HG02840 (cell line): ENCODE measurements around the gene IL1RAPL2.
"Not testable (repeated sequence)": the region's sequence is repeated elsewhere in the genome, so short reads cannot be mapped to it uniquely, and the experiment has no call there.

Experiments
- ATAC-seq: cut with Tn5 transposase; IDR thresholded peaks from one replicate; pipeline ENCODE4 v1.9.1; 2021; ENCODE audit warnings: mild to moderate bottlenecking, moderate library complexity, moderate number of reproducible peaks; ENCODE audit not compliant: unreplicated experiment, low FRiP score

Gene IL1RAPL2

DNA sequence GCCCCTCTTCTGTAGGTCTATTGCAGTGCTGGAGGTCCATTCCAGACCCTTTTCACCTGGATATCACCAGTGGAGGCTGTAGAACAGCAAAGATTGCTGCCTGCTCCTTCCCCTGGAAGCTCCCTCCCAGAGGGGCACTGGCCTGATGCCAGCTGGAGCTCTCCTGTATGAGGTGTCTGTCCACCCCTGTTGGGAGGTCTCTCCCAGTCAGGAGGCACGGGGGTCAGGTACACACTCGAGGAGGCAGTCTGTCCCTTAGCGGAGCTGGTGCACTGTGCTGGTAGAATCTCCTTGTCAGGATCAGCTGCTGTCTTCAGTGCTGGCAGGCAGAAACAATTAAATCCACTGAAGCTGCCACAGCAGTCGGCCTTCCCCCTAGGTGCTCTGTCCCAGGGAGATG lies 276.6 kb downstream of the IL1RAPL2 start:
- ATAC-seq, result no peak

DNA sequence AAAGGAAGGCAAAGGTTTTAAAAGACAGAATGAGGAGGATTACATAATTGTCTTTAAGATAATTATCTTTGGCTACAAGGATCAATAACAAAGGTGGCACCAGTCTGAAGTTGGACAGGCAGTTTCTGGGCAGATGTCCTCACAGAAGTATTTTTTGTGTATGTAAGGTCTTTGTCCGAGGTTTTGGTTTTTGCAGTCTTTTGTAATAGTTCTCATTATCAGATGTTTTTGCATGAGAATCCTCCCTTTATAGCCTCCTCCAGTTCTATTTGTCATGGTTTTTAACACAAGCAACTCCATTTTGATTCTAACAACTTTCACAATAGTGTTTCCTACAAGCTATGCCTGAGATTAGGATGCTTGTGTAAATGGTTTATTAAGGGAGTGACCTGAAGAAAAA lies 286.2 kb downstream of the IL1RAPL2 start:
- no peak for ATAC-seq

DNA sequence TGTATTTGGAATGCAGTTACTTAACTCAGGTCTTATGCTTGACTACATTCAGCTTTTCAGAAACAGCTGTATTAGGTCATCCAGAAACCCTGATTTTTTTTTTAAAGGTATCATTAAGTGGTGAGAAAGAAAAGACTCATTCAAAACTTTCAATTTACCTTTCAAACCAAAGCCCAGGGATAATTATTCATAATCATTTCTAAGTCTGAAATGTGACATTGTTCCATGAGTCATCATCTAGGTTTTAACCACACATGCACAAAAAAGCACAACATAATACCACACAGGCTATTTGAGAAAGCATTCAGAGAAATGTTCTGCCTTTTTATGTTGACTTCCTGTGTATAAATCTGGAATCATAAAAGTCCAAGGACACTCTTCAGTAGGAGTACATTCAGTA lies 288.2 kb downstream of the IL1RAPL2 start:
- no peak for ATAC-seq

DNA sequence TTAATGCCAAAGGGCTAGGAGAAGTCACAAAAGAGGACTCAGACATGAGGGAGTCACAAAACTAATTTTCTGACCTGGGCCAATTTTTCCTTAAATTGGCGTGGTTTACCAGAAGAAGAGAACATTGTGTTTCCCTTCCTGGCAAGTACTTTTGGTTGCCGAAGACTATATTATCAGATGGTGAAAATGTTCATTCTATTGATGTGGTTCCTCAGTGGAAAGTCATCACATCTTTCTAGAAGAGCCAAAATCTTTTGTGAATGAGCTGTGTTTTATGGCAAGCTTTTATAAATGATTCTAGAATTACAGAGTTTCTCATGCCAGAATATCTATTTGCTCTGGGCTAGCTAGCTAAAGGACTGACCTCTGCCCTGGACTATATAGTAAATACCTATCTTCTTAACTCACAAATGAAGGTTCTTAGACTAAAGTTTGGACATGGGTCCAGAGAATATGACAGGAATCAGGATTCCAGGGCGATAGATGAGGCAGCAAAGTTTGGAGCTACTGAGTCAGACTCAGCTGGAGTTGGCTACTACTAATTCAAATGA lies 288.9 kb downstream of the IL1RAPL2 start:
- no peak for ATAC-seq

DNA sequence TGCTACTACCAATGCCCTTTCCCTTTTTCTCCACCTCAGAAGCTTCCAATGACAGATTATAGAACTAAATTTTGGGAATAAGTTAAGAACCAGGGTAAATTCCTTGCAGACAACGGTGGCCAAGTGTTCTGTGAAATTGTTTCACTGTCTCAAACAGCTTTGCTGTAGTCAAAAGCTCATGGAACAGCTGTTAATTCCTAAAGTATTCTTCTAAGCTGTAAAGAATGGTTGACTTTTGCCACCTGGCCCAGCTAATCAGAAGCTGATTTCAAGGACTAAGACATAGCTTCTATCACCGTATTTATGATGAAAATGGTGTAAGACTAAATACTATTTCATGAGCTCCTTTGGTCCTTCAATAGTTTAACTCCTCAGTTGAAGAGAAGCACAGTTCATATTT lies 297.5 kb downstream of the IL1RAPL2 start:
- ATAC-seq, result no peak

DNA sequence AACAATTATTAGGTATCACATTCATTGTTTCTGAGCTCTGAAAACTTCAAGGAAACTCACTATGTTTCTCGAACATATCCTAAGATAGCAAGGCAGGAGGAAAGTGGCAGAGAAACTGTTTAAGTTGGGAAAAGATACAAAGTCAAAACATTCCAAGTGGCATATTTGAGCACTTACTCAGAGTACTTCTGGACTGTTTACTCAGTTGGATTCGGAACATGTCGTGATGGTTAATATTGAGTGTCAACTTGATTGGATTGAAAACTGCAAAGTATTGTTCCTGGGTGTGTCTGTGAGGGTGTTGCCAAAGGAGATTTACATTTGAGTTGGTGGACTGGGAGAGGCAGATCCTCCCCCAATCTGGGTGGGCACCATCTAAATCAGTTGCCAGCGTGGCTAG lies 298.3 kb downstream of the IL1RAPL2 start:
- no peak for ATAC-seq

DNA sequence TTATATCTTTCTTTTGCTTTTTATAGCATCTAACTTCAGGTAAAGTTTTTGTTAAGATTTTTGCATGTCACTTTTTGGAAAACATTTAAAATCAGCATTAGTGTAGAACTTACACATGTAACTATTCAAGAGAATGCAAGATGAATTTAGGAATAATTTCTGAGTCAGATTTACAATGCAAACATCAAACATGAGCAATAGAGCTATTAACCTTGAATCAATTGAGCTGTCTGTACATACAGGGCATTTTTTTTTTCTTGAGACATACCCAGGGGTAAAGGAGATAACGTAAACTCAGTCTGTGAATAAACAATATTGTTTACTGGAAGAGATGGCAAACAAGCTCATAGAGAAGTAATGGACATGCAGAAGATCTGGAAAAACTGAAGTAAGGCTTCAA lies 311.5 kb downstream of the IL1RAPL2 start:
- no peak for ATAC-seq

DNA sequence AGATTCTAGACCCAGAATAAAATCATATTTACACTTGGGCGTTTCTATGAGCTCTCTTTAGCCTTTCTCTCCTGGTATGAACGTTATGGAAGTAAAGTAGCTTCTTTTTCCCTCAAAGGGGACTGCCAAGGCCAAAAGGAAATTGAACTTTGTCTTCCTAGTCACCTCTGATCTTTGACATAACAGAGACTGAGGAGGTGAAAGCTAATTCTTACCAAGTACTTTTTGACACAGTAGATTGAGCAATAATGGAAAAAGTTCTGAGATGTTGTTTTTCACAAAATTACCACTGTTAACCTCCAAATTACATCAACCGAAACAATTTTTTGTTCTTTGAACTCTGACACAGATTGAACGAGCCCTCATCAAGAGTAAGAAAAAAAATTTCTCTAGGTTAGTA lies 336.1 kb downstream of the IL1RAPL2 start:
- ATAC-seq, result no peak

DNA sequence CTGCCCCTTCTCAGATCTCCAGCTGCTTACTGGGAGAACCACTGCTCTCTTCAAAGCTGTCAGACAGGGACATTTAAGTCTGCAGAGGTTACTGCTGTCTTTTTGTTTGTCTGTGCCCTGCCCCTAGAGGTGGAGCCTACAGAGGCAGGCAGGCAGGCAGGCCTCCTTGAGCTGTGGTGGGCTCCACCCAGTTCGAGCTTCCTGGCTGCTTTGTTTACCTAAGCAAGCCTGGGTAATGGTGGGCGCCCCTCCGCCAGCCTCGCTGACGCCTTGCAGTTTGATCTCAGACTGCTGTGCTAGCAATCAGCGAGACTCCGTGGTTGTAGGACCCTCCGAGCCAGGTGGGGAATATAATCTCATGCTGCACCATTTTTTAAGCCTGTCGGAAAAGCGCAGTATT lies 343.7 kb downstream of the IL1RAPL2 start:
- ATAC-seq, result not testable (repeated sequence)

DNA sequence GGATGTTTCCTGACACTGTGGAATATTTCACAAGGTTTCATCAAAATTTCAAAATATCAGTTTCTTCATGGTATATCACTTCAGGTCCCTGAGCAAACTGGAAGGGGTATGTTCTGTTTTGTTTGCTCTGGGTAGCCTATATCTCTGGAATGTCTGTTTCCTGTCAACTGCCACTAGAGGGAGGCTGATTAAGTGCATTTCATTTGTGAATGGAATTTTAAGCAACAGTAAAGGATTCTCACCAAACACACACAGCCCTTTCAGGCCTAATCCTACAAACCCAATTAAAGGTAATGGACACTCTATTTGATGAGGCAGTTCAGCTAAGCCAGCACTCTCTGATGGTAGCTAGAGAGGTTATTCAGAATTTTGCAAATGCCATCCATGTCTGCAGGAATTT lies 347.3 kb downstream of the IL1RAPL2 start:
- ATAC-seq, result no peak

DNA sequence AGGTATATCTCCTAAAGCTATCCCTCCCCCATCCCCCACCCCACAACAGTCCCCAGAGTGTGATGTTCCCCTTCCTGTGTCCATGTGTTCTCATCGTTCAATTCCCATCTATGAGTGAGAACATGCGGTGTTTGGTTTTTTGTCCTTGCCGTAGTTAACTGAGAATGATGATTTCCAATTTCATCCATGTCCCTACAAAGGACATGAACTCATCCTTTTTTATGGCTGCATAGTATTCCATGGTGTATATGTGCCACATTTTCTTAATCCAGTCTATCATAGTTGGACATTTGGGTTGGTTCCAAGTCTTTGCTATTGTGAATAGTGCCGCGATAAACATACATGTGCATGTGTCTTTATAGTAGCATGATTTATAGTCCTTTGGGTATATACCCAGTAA lies 348.7 kb downstream of the IL1RAPL2 start:
- ATAC-seq, result not testable (repeated sequence)

DNA sequence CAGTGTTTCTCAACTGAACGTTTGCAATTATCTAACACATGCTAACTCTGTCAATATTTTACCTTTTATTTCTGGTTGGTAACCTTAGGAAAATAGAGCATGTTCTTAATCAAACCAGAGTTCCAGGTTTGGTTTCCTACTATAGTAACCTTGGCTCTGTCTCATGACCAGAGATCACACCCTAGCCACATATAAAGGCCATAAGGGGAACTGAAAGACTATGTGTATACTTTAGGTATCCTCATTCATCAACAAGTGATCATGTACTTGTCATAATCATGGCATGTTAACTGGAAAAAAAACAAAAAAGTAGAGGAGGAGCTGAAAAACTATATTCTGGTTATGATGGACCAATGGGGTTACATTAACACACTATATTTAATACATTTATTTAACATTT lies 352.1 kb downstream of the IL1RAPL2 start:
- no peak for ATAC-seq

DNA sequence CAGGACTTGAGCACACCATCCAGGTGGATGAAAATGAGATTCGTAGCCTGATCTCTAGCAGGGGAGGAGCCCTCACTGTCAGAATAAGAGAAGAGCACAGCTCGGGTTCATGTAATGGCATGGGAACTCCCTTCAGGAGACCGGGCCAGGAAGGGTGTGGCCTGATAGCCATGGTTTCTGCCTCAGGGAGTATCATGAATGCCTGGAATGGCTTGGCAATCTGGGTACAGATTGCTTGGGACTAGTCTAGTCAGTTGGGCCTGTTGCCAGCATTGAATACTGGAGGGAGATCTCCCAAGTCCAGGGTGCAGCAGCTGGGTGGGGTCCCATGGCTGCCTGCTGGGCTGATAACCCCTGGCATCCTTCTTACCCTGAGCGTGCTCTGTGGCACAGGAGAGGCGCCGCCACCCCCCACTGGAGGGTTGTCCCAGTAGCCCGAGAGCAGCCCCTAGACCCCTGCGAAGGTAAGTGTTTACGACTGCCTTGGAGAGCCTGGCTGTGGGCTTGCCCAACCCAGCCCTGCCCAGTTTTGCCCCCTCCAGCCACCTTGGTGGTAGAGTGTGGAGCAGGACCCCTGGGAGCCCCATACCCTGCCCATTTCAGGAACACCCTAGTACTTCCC lies 355.7 kb downstream of the IL1RAPL2 start:
- no peak for ATAC-seq

DNA sequence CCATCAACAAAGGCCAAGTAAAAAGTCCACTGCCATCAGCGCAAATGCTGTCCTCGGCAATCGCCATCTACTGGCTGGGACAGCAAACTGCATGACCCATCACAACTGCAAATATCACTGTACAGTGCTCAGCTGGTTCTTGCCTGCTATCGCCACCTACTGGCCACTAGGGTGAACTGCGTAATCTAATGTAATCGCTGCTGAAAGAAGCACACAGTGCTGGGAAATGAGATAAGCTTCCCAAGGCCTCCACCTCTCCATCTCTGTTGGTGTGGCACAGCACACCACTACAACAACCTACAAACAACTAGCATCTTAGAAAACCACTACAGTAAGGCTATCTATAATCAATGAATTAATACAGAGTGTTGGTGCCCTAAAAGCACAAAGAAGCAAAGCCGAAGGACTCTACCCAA lies 356.2 kb downstream of the IL1RAPL2 start:
- ATAC-seq, result peak; percentile 99

DNA sequence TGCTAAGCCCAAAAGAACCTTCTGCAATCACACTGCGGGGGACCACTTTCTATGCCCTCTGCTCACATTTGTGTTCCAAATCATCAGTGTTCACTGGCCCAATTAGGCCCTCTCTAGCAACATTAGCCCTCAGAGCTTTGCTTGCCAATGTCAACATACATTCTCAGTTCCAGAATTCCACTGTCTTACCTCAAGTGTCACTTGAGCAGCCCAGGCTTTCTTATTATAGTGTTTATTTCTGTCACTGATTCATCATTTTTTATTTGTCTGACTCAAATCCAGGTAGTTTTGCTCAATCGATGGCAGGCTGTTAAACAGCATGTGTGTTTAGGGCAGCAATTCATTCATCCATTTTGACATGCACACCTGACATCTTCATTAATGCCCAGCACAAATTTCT lies 363.3 kb downstream of the IL1RAPL2 start:
- no peak for ATAC-seq

DNA sequence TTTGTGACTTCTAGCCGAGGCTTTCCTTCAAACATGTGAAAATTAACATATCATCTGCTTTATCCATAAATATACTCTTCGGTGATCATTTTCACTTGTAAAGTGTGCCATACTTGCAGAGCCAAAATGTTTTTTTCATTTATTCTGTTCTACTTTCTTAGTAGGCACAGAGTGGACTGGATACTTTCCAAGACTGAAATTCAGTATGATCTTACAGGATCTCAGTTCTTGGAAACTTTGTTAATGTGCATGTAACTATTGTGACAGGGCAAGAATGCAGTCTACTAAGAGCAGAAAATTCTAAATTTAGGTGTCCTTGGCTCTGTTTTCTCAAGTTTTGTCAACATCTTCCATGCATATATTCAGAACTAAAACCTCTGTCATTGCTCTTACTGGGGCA lies 369.6 kb downstream of the IL1RAPL2 start:
- no peak for ATAC-seq

DNA sequence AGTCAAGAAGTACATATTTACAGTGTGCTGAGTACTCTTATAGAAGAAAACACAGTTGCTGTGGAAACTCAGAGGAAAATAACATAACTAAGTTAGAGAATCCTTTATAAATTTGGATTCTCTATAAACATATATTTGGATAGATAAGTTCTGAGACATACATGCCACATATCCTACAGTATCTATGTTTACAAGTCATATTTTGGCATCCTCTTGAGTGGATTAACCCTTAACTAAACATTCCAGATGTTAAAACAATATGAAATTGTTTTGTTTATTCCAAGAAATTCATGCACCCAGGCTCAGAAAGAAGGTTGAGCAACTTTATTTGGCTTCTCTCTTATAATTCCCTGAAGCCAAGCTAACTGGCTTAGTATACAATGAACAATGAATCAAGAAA lies 387.3 kb downstream of the IL1RAPL2 start:
- ATAC-seq, result no peak

DNA sequence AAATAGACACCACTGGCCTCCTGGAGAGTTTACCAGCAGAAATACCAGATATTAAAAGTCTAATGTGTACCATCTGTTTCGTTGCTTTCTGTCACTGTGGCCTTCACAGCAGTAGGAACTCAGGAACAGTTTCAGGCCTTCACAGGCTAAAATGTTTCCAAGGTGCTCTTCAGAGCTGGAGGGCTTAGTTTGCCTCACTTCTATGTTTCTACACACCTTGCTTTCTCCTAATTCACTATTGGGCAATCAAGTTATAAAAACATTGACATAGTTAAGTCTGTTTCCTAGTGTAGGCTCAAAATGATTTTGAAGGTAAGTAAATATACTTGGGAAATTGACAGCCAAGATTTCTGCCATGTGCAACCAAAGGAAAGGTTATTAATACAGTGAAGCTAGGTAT lies 395.9 kb downstream of the IL1RAPL2 start:
- ATAC-seq, result no peak

DNA sequence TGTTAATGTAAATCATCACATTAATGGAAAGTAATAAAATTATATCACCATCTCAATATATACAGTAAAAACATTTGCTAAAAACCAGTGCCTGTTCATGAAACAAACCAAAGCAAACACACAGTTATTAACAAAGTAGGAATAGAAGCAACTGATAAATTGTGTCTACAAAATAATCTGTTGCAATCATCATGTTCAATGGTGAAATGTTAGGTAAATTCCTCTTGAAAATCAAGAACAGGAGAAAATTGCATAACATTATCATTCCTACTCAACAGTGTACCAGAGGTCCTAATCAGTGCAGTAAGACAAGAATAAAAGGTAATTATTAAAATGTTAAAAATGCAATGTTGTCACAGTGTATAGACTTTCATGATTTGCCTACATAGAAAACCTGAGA lies 402.2 kb downstream of the IL1RAPL2 start:
- ATAC-seq, result no peak

DNA sequence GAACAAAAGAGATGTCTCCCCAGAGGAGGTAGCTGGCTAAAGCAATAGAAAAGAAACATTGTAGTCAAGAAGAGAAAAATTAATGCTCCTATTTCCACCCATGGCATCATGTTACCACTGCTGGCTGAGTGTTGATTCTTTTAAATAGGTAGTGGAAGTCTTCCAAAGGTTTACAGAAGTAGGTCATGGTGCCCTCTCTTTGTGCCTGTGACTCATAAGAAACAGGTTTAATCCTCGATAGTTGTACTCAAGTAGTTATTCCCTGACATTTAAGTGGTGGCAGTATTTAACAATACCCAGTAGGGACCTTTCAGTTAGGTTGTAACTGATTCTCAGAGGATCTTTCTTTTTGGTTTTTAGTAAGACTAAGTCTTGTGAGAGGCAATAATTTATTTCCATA lies 406.7 kb downstream of the IL1RAPL2 start:
- no peak for ATAC-seq

DNA sequence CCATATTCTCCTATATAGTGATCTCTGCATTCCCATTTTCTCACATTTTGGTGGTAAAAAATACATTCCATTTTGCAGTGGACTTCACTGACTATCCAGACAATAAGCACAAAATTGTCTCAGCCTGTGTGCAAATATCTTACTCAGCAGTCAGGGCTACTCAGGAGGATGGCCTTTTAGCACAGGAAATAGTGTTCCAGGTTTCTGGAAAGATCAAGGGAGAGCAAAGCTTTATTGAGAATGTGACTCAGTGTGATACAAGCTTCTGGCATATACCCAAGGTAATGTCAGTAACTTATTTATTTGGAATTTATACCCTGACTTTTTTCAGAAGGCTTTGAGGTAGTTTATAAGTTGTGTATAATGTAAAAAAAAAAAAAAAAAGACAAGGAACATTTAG lies 421.1 kb downstream of the IL1RAPL2 start:
- no peak for ATAC-seq

DNA sequence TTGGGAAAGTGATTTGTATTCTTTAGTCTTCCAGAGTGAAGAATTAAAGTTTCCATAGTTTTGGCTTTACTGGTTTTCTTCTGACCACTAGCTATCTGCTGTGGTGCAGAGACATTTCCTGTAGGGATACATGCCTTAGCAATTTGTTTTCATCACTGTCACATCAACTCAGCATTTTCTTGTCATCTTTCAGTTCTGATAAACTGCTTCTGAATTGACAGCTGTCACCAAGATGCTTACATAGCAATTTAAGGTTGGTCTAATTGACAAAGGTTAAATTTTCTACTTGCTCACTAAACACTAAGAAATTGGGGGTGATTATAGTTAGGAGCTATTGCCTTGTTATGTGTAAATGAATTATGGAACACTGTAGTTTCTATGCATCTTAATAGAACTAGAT lies 422.0 kb downstream of the IL1RAPL2 start:
- ATAC-seq, result no peak

DNA sequence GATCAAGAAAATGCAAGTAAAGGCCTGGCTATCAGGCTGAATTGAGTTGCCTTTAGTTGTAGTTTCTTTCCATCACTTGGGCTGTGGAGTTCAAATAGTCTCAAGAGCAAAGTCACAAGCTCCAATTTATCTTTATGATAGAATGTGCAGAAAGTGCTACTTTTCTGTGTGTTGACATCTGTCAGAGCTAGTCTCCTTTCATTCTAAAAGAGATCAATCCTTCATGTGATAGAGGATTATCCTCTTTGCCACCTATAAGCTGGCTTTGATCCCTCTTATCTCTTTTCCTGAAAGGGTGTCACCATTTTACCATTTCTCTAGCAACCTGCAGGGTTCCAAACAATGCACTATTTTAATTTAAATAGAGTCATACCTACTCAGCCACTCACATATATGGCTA lies 429.5 kb downstream of the IL1RAPL2 start:
- no peak for ATAC-seq
